HEK293 (cell line): ENCODE results near the gene TTC23.

Experiments used
- AEBP2 ChIP-seq: fragments of 450-650 bp; formaldehyde crosslinking; IDR thresholded peaks from 2 replicates; pipeline ENCODE4 v1.5.1; 2016; ENCODE audit warnings: missing biosample characterization, missing genetic modification characterization, borderline replicate concordance
- GLI4 ChIP-seq: fragments of 450-650 bp; formaldehyde crosslinking; IDR thresholded peaks from 2 replicates; pipeline ENCODE4 v1.5.1; 2016; ENCODE audit warnings: missing biosample characterization, missing genetic modification characterization
- INSM2 ChIP-seq: fragments of 450-650 bp; formaldehyde crosslinking; IDR thresholded peaks from 2 replicates; pipeline ENCODE4 v1.5.1; 2016; ENCODE audit warnings: missing biosample characterization, missing genetic modification characterization
- KLF10 ChIP-seq: fragments of 450-650 bp; IDR thresholded peaks from 2 replicates; pipeline ENCODE4 v1.5.1; 2018; ENCODE audit warnings: missing biosample characterization, mild to moderate bottlenecking, missing genetic modification characterization
- KLF16 ChIP-seq: fragments of 450-650 bp; formaldehyde crosslinking; IDR thresholded peaks from 2 replicates; pipeline ENCODE4 v1.5.1; 2017; ENCODE audit warnings: missing biosample characterization, missing genetic modification characterization
- KLF8 ChIP-seq: fragments of 450-650 bp; formaldehyde crosslinking; IDR thresholded peaks from 2 replicates; pipeline ENCODE4 v1.5.1; 2016; ENCODE audit warnings: missing biosample characterization, missing genetic modification characterization
- KLF9 ChIP-seq: fragments of 450-650 bp; formaldehyde crosslinking; IDR thresholded peaks from 2 replicates; pipeline ENCODE4 v1.5.1; 2016; ENCODE audit warnings: missing biosample characterization, missing genetic modification characterization, low read depth
- MEIS1 ChIP-seq: sonication (generic); formaldehyde crosslinking; IDR thresholded peaks from 2 replicates; pipeline ENCODE4 v1.8.1; 2022; ENCODE audit warnings: missing genetic modification reagents, mild to moderate bottlenecking, borderline replicate concordance
- REPIN1 ChIP-seq: fragments of 450-650 bp; formaldehyde crosslinking; IDR thresholded peaks from 2 replicates; pipeline ENCODE4 v1.5.1; 2017; ENCODE audit warnings: missing biosample characterization, missing genetic modification characterization, low read depth
- SALL2 ChIP-seq: fragments of 450-650 bp; formaldehyde crosslinking; IDR thresholded peaks from 2 replicates; pipeline ENCODE4 v1.5.0; 2017; ENCODE audit warnings: missing biosample characterization, mild to moderate bottlenecking, missing genetic modification characterization, borderline replicate concordance
- YY1 ChIP-seq: fragments of 450-650 bp; formaldehyde crosslinking; IDR thresholded peaks from 2 replicates; pipeline ENCODE4 v1.5.1; 2018; ENCODE audit warnings: missing biosample characterization, missing genetic modification characterization
- ZBTB10 ChIP-seq: fragments of 450-650 bp; formaldehyde crosslinking; IDR thresholded peaks from 2 replicates; pipeline ENCODE4 v1.5.1; 2016; ENCODE audit warnings: missing biosample characterization, missing genetic modification characterization
- ZBTB6 ChIP-seq: fragments of 450-650 bp; formaldehyde crosslinking; IDR thresholded peaks from 2 replicates; pipeline ENCODE4 v1.5.1; 2017; ENCODE audit warnings: missing biosample characterization, missing genetic modification characterization
- ZIC2 ChIP-seq: fragments of 450-650 bp; formaldehyde crosslinking; IDR thresholded peaks from 2 replicates; pipeline ENCODE4 v1.5.1; 2016; ENCODE audit warnings: missing biosample characterization, missing genetic modification characterization
- ZNF121 ChIP-seq: fragments of 450-650 bp; formaldehyde crosslinking; IDR thresholded peaks from 2 replicates; pipeline ENCODE4 v1.5.1; 2016; ENCODE audit warnings: missing biosample characterization, missing genetic modification characterization
- ZNF19 ChIP-seq: fragments of 450-650 bp; formaldehyde crosslinking; IDR thresholded peaks from 2 replicates; pipeline ENCODE4; 2016; ENCODE audit warnings: missing biosample characterization, missing genetic modification characterization, low read depth
- ZNF2 ChIP-seq: fragments of 450-650 bp; formaldehyde crosslinking; IDR thresholded peaks from 2 replicates; pipeline ENCODE4 v1.5.1; 2016; ENCODE audit warnings: missing biosample characterization, missing genetic modification characterization
- ZNF248 ChIP-seq: fragments of 450-650 bp; formaldehyde crosslinking; IDR thresholded peaks from 2 replicates; pipeline ENCODE4 v1.5.1; 2017; ENCODE audit warnings: missing biosample characterization, missing genetic modification characterization
- ZNF266 ChIP-seq: fragments of 450-650 bp; formaldehyde crosslinking; IDR thresholded peaks from 2 replicates; pipeline ENCODE4 v1.5.1; 2016; ENCODE audit warnings: missing biosample characterization, missing genetic modification characterization, low read depth
- ZNF292 ChIP-seq: fragments of 450-650 bp; formaldehyde crosslinking; IDR thresholded peaks from 2 replicates; pipeline ENCODE4 v1.5.1; 2016; ENCODE audit warnings: low read depth, missing biosample characterization, missing genetic modification characterization, borderline replicate concordance
- ZNF311 ChIP-seq: fragments of 450-650 bp; formaldehyde crosslinking; IDR thresholded peaks from 2 replicates; pipeline ENCODE4 v1.5.1; 2017; ENCODE audit warnings: missing biosample characterization, missing genetic modification characterization, borderline replicate concordance
- ZNF324 ChIP-seq: fragments of 450-650 bp; formaldehyde crosslinking; IDR thresholded peaks from 2 replicates; pipeline ENCODE4 v1.5.1; 2016; ENCODE audit warnings: missing biosample characterization, missing genetic modification characterization
- ZNF366 ChIP-seq: fragments of 450-650 bp; formaldehyde crosslinking; conservative IDR thresholded peaks from 2 replicates; pipeline ENCODE4 v1.5.1; 2016; ENCODE audit warnings: missing biosample characterization, missing genetic modification characterization
- ZNF394 ChIP-seq: fragments of 450-650 bp; formaldehyde crosslinking; IDR thresholded peaks from 2 replicates; pipeline ENCODE4 v1.5.1; 2016; ENCODE audit warnings: missing biosample characterization, missing genetic modification characterization, mild to moderate bottlenecking, moderate library complexity, borderline replicate concordance
- ZNF521 ChIP-seq: fragments of 450-650 bp; formaldehyde crosslinking; IDR thresholded peaks from 2 replicates; pipeline ENCODE4 v1.5.1; 2017; ENCODE audit warnings: missing biosample characterization, mild to moderate bottlenecking, missing genetic modification characterization
- ZNF530 ChIP-seq: fragments of 450-650 bp; formaldehyde crosslinking; IDR thresholded peaks from 2 replicates; pipeline ENCODE4 v1.5.1; 2016; ENCODE audit warnings: low read depth, missing biosample characterization, missing genetic modification characterization
- ZNF549 ChIP-seq: fragments of 450-650 bp; IDR thresholded peaks from 2 replicates; pipeline ENCODE4 v1.5.1; 2018; ENCODE audit warnings: missing biosample characterization, missing genetic modification characterization, mild to moderate bottlenecking, inconsistent platforms, moderate library complexity
- ZNF571 ChIP-seq: fragments of 450-650 bp; formaldehyde crosslinking; IDR thresholded peaks from 2 replicates; pipeline ENCODE4 v1.5.0; 2017; ENCODE audit warnings: missing biosample characterization, missing genetic modification characterization
- ZNF645 ChIP-seq: fragments of 450-650 bp; formaldehyde crosslinking; IDR thresholded peaks from 2 replicates; pipeline ENCODE4; 2016; ENCODE audit warnings: missing biosample characterization, missing genetic modification characterization
- ZNF654 ChIP-seq: fragments of 450-650 bp; formaldehyde crosslinking; IDR thresholded peaks from 2 replicates; pipeline ENCODE4 v1.5.1; 2016; ENCODE audit warnings: low read depth, missing biosample characterization, missing genetic modification characterization
- ZNF792 ChIP-seq: fragments of 450-650 bp; formaldehyde crosslinking; IDR thresholded peaks from 2 replicates; pipeline ENCODE4 v1.5.1; 2016; ENCODE audit warnings: missing biosample characterization, missing genetic modification characterization
- ZSCAN30 ChIP-seq: fragments of 450-650 bp; IDR thresholded peaks from 2 replicates; pipeline ENCODE4 v1.5.1; 2018; ENCODE audit warnings: missing biosample characterization, mild to moderate bottlenecking, missing genetic modification characterization, moderate library complexity

TTC23 gene

GRCh38 chr15:99100245-99101173 is 148.9 kb downstream of the TTC23 start (continued):
- TF ChIP-seq INSM2 (no peak), ZNF521 (no peak), KLF8 (tag by site-specific recombination) (0 out of 2 replicates have a peak, but pooled peaks have one; percentile 18), KLF9 (tag by site-specific recombination) (no peak), ZNF571 (tag by site-specific recombination) (no peak), YY1 (tag by site-specific recombination) (no peak), ZNF324 (tag by site-specific recombination) (no peak), ZNF266 (tag by site-specific recombination) (no peak), ZNF292 (no peak), ZNF311 (tag by site-specific recombination) (no peak), AEBP2 (tag by site-specific recombination) (no peak), ZSCAN30 (tag by site-specific recombination) (peak; percentile 86), KLF16 (no peak), ZNF654 (peak; percentile 36), ZBTB10 (tag by site-specific recombination) (no peak), SALL2 (no peak), GLI4 (tag by site-specific recombination) (no peak), ZNF2 (tag by site-specific recombination) (0 out of 2 replicates have a peak, but pooled peaks have one; percentile 40), MEIS1 (no peak), ZNF121 (tag by site-specific recombination) (no peak), KLF10 (tag by site-specific recombination) (0 out of 2 replicates have a peak, but pooled peaks have one; percentile 18), ZNF645 (tag by site-specific recombination) (no peak), ZNF366 (0 out of 2 replicates have a peak, but pooled peaks have one; percentile 20), REPIN1 (no peak), ZNF530 (tag by site-specific recombination) (no peak), ZNF19 (tag by site-specific recombination) (no peak), ZNF394 (peak; percentile 35; the same call in 1 of the 2 replicates), ZNF248 (tag by site-specific recombination) (no peak), ZNF549 (tag by site-specific recombination) (no peak), ZIC2 (tag by site-specific recombination) (peak; percentile 74), ZBTB6 (tag by site-specific recombination) (no peak), ZNF792 (tag by site-specific recombination) (no peak)
